NCI-H1436 treated with DMSO at 0.1 percent for 48 hours (cell line): ENCODE measurements around the gene TBX10.
"Not testable (repeated sequence)": the region's sequence is repeated elsewhere in the genome, so short reads cannot be mapped to it uniquely, and the experiment has no call there.

Experiments
- DNase-seq: peaks from one replicate; lab custom pipeline; 2025; lab: John Stamatoyannopoulos, UW

TBX10 gene

GRCh38 chr11:67645521-67646461 is 6.2 kb upstream of the TBX10 start:
- DNase-seq: no peak

GRCh38 chr11:67644472-67645418 is 5.2 kb upstream of the TBX10 start:
- DNase-seq: no peak

- no peak for DNase-seq
Observed at GRCh38 chr11:67644042-67644441, 4.5 kb upstream of the TBX10 start.

- no peak for DNase-seq
Observed at GRCh38 chr11:67642173-67643120, 2.9 kb upstream of the TBX10 start.

- no peak for DNase-seq
Observed at GRCh38 chr11:67641338-67642172, 2.0 kb upstream of the TBX10 start.

- DNase-seq: no peak
Observed at GRCh38 chr11:67640758-67641337, 1.3 kb upstream of the TBX10 start.

- DNase-seq: no peak
Observed at GRCh38 chr11:67640021-67640757, 626 bp upstream of the TBX10 start.

- DNase-seq: no peak
Observed at GRCh38 chr11:67638535-67639437, 777 bp downstream of the TBX10 start.

- DNase-seq: not testable (repeated sequence)
Observed at GRCh38 chr11:67637441-67637840, 2.1 kb downstream of the TBX10 start.

- DNase-seq: no peak
Observed at GRCh38 chr11:67636962-67637361, 2.6 kb downstream of the TBX10 start.

- DNase-seq: no peak
Observed at GRCh38 chr11:67635231-67635521, 4.4 kb downstream of the TBX10 start.

GRCh38 chr11:67634366-67635230 is 5.0 kb downstream of the TBX10 start:
- DNase-seq: no peak

- DNase-seq: no peak
Observed at GRCh38 chr11:67633758-67634365, 5.7 kb downstream of the TBX10 start.

- no peak for DNase-seq
Observed at GRCh38 chr11:67632982-67633755, 6.4 kb downstream of the TBX10 start.

- DNase-seq: no peak
Observed at GRCh38 chr11:67632175-67632981, 7.2 kb downstream of the TBX10 start.

- DNase-seq: no peak
Observed at GRCh38 chr11:67631853-67632174, 7.7 kb downstream of the TBX10 start.
